GM10266 (cell line): ENCODE measurements around the gene LRTM2.

ENCODE experiments used
- DNase-seq: peaks from one replicate; pipeline ENCODE4 v3.0.0; 2012; ENCODE audit errors: extremely low spot score
- TF ChIP-seq, protein P1 (sequence below): IDR thresholded peaks from 2 replicates; pipeline ENCODE4 v1.5.1; 2012; ENCODE audit warnings: mild to moderate bottlenecking, low read depth; ENCODE audit not compliant: control insufficient read depth, insufficient read depth; ENCODE audit errors: missing control alignments

Gene LRTM2

DNA sequence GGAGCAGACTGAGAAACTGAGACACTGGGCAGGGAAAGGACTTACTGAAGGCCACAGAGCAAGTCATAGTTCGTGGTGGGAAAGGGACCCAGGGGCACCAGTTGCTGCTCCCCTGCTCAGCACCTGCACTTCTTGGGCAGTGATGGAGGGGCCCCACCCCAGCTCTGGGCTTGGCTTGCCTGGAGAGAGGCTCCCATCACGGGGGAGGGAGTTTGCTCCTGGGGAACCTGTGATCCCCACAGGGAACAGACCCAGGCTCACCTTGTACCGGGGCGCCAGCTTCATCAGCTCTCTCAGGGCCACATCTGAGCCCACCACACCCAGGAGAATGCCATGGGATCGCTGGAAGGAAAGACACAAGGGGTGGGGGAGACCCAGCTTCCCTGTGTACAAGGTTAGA, 58.3 kb downstream of the LRTM2 start:
- TF ChIP-seq, protein P1, sequence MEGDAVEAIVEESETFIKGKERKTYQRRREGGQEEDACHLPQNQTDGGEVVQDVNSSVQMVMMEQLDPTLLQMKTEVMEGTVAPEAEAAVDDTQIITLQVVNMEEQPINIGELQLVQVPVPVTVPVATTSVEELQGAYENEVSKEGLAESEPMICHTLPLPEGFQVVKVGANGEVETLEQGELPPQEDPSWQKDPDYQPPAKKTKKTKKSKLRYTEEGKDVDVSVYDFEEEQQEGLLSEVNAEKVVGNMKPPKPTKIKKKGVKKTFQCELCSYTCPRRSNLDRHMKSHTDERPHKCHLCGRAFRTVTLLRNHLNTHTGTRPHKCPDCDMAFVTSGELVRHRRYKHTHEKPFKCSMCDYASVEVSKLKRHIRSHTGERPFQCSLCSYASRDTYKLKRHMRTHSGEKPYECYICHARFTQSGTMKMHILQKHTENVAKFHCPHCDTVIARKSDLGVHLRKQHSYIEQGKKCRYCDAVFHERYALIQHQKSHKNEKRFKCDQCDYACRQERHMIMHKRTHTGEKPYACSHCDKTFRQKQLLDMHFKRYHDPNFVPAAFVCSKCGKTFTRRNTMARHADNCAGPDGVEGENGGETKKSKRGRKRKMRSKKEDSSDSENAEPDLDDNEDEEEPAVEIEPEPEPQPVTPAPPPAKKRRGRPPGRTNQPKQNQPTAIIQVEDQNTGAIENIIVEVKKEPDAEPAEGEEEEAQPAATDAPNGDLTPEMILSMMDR, result no peak
- no peak for DNase-seq

DNA sequence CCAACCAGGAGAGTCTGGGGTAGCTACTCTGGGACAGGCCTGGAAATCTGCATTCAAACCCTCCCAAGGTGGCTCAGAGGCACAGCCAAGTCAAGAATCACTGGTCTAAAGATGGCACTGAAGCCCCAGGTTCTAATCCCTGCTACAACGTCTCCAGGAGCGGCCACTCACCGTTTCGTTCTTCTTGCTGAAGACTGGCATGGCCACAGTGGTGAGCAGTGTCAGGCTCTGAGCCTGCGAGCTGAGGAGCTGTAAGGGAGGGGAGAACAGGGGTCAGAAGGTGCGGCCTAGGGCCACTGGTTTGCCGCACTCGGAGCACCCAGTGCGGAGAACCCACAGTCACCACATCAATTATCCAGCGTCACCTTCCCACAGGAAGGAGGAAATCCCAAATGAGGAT, 59.3 kb downstream of the LRTM2 start:
- DNase-seq, result no peak
- TF ChIP-seq, protein P1, result no peak

DNA sequence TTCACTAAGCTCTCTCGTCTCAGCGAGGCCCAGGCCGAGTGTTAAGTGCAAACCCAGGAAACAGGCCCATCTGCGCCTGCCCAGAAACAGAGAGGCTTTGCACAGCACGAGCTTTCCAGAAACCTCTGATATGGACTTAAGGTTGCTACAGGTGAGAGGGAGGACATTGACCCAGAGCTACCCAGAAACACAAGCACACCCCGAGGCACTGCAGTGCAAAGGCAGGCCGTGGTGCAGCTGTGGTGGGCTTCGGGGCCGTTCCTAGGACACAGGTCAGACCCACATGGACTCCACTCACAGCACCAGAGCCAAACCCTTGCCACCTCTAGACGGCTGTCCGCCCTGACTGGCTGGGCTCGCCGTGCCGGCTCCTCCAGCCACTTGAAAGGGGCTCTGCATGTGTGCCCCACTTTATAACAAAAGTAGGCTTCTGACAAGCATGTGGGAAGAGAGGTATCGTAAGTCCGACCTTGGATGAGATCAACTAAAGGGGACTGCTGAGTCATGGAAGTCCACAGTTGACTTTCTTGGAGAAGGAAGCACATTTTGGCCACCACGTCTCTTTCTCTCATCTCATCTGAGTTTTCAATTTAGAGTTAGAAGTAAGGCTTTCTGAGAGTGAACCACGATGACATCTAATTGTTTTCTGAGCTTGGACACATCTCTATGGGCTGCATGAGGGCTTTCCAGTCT, 59.9 kb downstream of the LRTM2 start:
- no peak for DNase-seq
- TF ChIP-seq, protein P1, result no peak

DNA sequence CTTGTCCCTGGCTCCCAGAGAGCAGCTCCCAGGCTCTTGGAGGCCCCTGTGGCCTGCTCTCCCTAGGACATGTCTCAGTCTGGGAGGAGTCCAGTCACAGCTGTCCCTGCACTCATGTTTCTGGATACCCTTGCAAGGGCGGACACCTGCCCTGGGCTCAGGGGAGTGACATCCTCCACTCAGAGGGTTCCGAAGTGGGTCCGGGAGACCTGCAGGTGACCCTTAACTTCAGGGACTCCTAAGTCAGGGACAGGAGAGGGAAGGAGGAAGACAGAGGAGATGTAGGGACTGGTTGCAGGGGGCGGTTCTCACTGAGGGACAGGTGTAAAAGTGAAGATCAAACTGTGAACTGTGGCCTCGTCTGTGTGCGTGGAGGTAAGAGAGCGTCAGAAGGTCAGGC, 60.5 kb downstream of the LRTM2 start:
- DNase-seq, result no peak
- TF ChIP-seq, protein P1, result no peak

DNA sequence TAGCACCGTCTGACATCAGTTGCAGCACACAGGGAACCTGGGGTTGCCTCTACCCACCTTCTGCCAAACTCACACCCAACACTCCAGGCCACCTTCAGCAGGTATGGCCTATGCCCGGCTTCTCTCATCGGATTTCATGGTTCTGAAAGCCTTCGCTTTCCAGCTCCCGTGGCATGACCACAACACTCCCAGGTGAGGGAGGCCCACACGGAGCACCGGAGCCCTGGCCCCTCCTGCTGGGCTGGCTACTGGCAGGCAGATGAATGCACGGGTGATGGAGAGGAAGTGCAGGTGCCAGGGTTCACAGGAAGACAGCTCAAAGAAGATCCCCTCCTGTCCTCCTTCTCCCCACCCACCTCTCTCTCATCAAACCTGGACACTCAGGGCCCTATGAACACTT, 60.9 kb downstream of the LRTM2 start:
- no peak for DNase-seq
- TF ChIP-seq, protein P1, result no peak

DNA sequence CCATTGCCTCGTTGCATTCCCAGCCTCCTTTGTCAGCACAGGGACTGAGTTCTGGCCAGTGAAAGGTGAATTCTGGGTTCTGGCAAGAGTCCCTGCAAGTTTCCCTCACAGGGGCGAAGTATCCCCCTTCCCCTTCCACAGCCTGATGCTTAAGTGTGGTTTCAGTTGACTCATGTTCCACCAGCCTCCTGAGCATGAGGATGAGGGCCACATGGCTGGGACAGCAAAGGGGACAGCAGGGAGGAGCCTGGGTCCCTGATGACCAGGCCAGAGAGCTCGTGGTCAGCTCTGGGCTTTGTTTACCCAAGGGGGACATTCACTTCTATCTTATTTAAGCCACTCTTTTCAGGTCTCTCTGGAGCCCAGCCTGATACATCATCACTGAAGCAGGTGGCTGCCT, 61.6 kb downstream of the LRTM2 start:
- TF ChIP-seq, protein P1, result no peak
- no peak for DNase-seq

DNA sequence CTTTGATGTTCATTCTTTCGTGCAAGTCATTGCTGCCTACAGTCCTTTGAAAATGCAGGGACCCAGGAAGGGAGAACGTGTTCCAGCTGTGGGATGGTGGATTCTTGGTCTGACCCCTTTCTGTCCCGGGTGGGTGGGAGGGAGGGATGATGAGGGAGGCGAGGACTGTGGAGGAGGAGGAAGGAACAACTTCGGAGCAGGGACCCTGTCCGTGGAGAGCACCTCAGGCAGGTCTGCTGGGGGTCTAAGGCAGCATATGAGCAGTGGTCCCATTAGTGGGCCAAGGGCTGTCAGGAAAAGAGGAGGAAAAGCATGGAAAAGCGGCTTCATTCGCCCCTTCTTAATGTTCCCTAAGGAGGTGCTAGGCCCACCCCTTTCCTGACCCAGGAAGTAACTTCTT, 62.0 kb downstream of the LRTM2 start:
- DNase-seq, result no peak
- TF ChIP-seq, protein P1, result no peak
